ENCODE measurements around the gene TSSK6. TPM values are rescaled to one million over a fixed set of nuclear protein-coding genes. Genes with fewer than 3 reads are reported as not detected.
A peak's percentile ranks its signal among the peaks of the same experiment; 100 is the strongest.

The TSSK6 gene
- total and polyA plus RNA-seq, 2 of the 4 experiments (the other 2 are of a cell fraction), result 1.3 to 2.2 TPM

- Histone ChIP-seq H2AK5ac (ENCODE audit: low read depth, low read length) (no peak overlapping the region), H4K91ac (ENCODE audit: insufficient read depth, low read depth, low read length) (no peak overlapping the region), H3K9ac (ENCODE audit: low read depth, low read length) (no peak overlapping the region), H2AK9ac (replicated peaks; ENCODE audit: low read depth, low read length, poor library complexity) (no peak overlapping the region), H3K4ac (ENCODE audit: low read depth, low read length) (no peak overlapping the region), H3K23ac (ENCODE audit: low read depth, low read length) (no peak overlapping the region), H4K20me1 (ENCODE audit: insufficient read depth, low read length) (peaks cover 59% of the 10 kb centered on the region), H3K4me3 (ENCODE audit: insufficient read depth, low read depth, low read length) (no peak overlapping the region), H2BK15ac (ENCODE audit: low read depth, low read length) (no peak overlapping the region), H3K18ac (ENCODE audit: low read depth, low read length) (no peak overlapping the region), H3K9me1 (ENCODE audit: insufficient read depth, low read length) (peaks cover 23% of the 10 kb centered on the region), H3K36me3 (ENCODE audit: control insufficient read depth, insufficient read depth, low read length) (peaks cover 8% of the 10 kb centered on the region), H2AFZ (replicated peaks; ENCODE audit: low read length, poor library complexity) (no peak overlapping the region), H2BK20ac (ENCODE audit: low read depth, low read length) (no peak overlapping the region), H3K4me2 (ENCODE audit: low read depth, low read length) (no peak overlapping the region), H3K9me3 (ENCODE audit: control insufficient read depth, insufficient read depth, low read length) (no peaks in the 10 kb centered on the region), H4K8ac (ENCODE audit: low read depth in 2 of 2, low read length in 2 of 2) (no peak overlapping the region), H3K14ac (replicated peaks; ENCODE audit: low read depth, low read length) (no peak overlapping the region), H3K4me1 (ENCODE audit: control insufficient read depth, insufficient read depth, low read length) (peaks cover 5% of the 10 kb centered on the region; the same call in 1 of the 2 replicates), H2BK5ac (ENCODE audit: low read depth, low read length, poor library complexity, severe bottlenecking) (no peak overlapping the region), H3K56ac (ENCODE audit: extremely low read depth, insufficient read depth, low read length) (no peak overlapping the region), H4K5ac (ENCODE audit: low read depth, low read length) (no peak overlapping the region), H3K27ac (ENCODE audit: insufficient read depth, low read length) (no peak overlapping the region), H3K27me3 (ENCODE audit: control insufficient read depth, insufficient read depth, low read length) (no peaks in the 10 kb centered on the region), H3K79me1 (ENCODE audit: low read depth in 1 of 2, low read length in 2 of 2) (peaks cover 30 to 93% of the 10 kb centered on the region in 2 experiments), H2BK120ac (ENCODE audit: low read depth, low read length) (no peak overlapping the region)
- dilution Hi-C loops (cut with HindIII; ENCODE audit: low sequenced_read_pairs, unreplicated experiment), result no loop called here
- ChIA-PET CTCF (interaction anchor here (1.4 kb wide), 1 partner anchor 8 kb away, joined by 4 read pairs; no protein-coding TSS in a partner anchor), POLR2A (ENCODE audit: unreplicated experiment) (no interaction called here)
- DNase-seq (no peak), ATAC-seq (ENCODE audit: low read depth) (peak; percentile 41; the same call in 1 of the 2 replicates)
- in situ Hi-C loops (cut with MboI; ENCODE audit: low sequenced_read_pairs), result no loop called here
- no TSS peak for BruUV-seq (replicated peaks)
- WGBS, 2 experiments (ENCODE audit: extremely low coverage in 2 of 2, insufficient read length in 1 of 2), result 100% methylated on average over 2 of the region's 19 CpGs; no CpG with 5 or more reads in 1 of the 2 experiments
- intact Hi-C loops (cut with micrococcal nuclease), result no loop called here
- TF ChIP-seq CHD1 (IDR thresholded peaks at IDR 0.05; ENCODE audit: low read depth, low read length) (no peak), CTCF (conservative IDR thresholded peaks at IDR 0.05; ENCODE audit: low read depth, low read length) (peak; percentile 43), RAD21 (IDR thresholded peaks at IDR 0.05; ENCODE audit: low read length) (peak; percentile 59), SMC3 (IDR thresholded peaks at IDR 0.05; ENCODE audit: low read depth, low read length) (peak; percentile 34; the same call in 1 of the 2 replicates)
Measured at GRCh38 chr19:19475849-19476828, 39.2 kb downstream of the TSSK6 start.

Data from IMR-90 (cell line).